GM18526 (cell line): ENCODE data around the gene POLDIP3.

Experiments
- POLR2A ChIP-seq: IDR thresholded peaks from 3 replicates; pipeline ENCODE4 v1.6.1; 2011; ENCODE audit not compliant: insufficient read length; ENCODE audit errors: extremely low read depth

POLDIP3 gene

DNA sequence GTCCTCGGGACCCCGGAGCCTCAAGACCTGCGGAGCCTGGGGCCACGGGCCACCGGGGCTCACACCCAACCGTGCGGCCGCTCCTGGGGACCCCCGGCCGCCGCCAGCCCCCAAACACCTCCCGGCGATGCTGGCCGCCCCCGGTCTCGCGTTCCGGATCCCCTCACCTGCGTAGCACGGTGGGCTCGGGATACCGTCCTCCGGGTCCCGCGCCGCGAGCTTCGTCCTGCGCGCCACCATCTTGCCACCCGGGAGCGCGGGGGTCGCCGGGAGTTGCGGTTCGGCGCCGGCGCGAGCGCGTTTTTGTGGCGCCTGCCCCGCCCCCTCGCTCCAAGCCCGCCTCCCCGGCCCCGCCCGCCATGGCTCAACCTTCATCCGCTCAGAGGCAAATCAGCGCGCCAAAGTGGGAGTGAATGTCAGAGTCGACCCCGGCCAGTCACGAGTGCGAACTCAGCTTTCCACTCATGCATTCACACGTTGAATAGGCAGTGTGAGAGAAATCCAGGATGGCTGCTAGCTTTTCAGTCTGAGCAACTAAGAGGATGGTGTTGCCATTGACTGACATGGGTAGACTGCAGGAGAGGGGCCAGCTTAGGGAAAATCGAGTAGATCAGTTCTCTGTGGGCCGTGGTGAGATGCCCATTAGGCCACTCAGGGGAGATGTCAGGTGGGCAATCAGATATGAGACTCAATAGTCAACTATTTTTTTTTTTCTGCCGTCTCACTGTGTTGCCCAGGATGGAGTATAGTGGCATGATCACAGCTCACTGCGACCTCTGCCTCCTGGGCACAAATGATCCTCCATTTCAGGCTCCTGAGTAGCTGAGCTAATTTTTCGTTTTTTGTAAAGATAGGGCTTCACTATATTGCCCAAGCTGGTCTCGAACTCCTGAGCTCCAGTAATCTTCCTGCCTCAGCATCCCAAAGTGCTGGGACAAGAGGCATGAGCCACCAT, 32.6 kb downstream of the POLDIP3 start:
- TF ChIP-seq POLR2A, result peak; percentile 76

DNA sequence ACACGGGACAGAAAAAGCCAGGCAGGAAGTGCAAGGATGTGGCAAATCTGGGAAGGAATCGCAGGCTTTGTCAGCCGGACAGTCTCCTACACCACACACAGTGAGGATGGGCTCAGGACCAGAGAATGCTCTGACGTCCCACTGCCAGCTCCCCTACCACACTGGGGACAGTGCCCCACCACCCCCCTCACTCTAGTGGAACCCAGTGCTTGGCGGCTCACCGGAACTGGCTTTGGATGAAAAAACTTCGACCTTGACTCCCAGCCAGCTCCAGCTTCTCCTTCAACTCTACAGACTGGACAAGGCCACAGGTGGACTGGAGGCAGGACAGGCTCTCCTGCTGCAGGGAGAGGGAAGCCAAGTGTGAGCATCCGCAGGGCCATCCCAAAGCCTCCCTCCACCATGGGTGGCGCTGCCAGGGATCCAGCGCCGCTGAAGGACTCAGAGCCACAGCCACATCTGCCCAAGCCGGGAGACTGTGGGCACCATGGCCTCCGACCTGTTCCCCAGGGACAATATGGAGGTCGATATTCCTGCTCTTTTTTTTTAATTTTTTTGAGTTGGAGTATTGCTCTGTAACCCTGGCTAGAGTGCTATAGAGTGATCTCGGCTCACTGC, 37.0 kb downstream of the POLDIP3 start:
- no peak for TF ChIP-seq POLR2A

DNA sequence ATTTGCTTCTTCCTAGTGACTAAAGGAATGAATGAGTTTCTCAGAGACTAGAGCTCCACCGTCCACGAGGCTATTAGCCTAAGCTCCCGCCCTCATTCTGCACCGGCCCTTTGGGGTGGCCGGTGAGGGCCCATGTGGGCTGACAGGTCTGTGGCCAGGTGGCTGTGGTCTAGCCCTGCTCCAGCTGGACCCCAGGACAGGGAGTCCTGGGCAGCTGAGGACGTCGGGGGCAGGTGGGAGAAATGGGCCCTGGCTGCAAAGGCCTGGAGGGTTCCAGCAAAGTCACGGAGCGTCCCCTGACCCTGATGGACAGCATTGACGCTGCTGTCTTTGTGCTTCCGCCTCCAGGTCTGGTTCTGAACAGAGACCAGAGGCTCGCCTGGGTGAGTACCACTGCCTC, 48.7 kb downstream of the POLDIP3 start:
- TF ChIP-seq POLR2A, result no peak

DNA sequence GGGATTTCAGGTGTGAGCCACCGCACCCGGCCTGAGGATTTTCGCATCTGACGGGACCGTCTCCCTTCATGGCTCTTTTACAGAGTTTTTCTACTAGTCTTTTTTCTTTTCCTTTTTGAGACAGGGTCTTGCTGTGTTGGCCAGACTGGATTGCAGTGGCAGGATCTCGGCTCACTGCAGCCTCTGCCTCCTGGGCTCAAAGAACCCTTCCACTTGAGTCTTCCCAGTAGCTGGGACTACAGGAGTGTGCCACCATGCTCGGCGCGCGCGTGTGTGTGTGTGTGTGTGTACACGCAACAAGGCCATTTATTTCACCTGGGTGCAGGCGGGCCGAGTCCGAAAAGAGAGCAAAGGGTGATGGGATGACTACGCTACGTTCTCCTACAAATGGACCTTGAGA, 50.0 kb downstream of the POLDIP3 start:
- no peak for TF ChIP-seq POLR2A

DNA sequence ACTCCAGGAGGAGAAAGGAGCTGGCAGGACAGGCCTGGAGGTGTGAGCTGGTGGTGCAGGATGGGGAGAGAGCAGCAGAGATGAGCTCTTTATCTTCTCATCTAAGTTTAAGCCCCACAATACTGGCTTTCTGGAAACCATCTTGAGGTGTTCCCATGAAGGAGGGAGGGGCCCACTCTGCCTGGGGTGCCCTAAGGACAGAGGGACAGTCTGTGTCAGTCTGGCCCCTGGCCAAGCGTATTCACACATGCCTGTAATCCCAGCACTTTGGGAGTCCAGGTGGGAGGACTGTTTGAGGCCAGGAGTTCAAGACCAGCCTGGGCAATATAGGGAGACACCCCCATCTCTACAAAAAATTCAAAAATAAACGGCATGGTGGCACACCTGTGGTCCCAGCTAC, 52.0 kb downstream of the POLDIP3 start:
- no peak for TF ChIP-seq POLR2A

DNA sequence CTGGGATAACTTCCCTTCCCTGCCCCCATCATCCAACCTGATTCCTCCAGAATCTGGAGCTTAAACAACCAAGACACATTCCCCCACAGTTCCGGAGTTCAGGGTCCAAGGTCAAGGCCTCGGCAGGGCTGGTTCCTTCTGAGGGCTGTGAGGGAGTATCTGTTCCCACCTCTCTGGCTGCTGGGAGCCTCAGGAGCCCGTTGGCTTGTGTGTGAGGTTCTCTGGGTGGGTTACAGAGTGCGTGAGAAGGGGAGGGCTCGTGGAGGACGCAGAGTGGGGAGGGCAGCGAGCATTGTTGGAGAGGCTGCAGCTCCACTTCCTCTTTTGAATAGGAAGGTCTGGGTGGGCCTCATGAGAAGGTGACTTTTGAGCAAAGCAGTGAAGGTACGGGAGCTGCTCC, 52.4 kb downstream of the POLDIP3 start:
- no peak for TF ChIP-seq POLR2A

DNA sequence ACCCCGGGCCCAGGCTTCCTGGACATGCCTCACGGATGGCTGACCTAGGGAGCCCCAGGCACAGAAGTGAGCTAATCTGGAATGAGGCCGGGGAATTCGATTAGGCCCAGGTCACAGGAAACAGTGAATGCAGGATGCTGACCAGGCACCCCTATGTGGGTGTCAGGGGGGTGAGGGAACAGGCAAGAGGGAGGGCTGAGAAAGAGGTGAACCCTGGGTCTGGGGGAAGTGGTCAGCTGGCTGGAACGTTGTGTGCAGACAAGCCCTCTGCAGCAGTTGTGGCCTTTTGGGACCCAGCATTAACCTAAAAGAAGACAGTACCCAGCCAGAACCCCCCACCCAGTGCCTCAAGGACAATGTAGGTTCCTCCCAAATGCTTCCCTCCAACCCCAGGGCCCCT, 52.8 kb downstream of the POLDIP3 start:
- no peak for TF ChIP-seq POLR2A

DNA sequence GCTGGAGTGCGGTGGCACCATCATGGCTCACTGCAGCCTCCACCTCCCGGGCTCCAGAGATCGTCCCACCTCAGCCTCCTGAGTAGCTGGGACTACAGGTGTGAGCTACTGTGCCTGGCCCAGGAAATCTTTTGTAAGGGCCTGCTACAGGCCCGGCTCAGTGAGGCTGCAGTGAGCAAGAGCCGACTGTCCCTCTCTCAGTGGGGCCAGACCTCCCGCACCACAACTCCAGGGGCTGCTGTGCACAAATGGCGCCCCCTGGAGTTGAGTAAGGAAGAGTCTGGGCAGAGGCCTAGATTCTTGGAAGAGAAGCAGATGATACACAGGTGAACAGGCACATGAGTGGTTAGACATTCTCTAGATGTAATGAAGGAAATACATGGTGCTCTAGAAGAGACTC, 53.9 kb downstream of the POLDIP3 start:
- no peak for TF ChIP-seq POLR2A

DNA sequence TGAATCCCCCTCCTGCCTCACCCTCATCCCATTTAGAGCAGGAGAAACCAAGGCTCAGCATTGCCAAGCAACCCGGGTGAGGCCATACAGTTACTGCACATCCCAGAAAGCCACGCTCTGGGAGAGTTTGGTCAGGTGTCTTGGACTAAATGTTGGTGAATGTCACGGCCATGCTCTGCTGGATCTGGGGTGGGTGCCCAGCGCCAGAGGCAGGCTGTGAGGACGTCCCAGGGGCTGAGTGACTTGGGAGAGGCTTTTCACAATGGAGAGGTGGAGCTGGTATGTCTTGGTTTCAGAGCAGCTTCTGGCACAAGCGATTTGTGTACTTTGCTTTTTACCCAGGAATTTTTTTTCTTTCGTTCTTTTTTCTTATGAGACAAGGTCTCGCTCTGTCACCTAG, 54.3 kb downstream of the POLDIP3 start:
- no peak for TF ChIP-seq POLR2A

DNA sequence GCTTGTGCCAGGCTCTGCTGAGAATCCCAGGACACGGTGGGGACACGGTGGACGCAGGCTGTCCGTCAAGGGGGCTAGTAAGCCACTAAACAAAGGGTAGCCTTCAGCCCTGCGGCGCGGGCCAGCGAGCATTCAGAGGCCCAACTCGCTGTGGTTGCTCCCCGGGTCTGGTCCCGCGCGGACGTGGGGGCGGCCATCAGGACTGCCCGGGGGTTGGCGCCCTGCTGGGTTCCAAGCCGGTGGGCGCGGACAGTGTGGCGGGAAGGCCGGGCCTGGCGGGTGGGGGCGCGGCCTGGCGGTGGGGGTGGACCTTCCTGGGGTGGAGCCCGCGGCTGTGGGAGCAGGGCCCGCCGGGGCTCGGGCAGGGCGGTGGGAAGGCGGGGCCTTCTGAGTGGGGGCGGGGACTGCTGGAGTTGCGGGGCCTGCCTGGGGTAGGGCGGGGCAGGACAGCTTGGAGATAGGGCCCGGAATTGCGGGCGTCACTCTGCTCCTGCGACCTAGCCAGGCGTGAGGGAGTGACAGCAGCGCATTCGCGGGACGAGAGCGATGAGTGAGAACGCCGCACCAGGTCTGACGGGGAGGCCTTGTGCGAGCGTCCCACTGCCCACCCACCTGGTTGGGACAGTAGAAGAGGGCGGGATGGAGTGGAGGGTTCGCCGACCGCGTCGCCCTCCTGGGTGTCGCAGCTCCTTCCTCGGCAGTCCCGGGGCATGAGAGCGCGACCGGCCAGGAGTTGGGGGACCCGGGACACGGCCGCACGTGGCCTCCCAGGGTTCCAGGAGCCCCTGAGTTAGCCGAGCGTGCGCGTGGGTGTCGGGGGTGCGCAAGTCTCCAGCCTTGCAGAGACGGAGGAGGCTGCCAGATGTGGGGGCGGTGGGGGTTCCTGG, 61.0 kb downstream of the POLDIP3 start, which contains the start of gene SERHL2:
SERHL2 (plus strand) TSS at position 482 of the 887 bp plus-strand sequence; CDS start at position 547, 65 bp downstream.
- no peak for TF ChIP-seq POLR2A

DNA sequence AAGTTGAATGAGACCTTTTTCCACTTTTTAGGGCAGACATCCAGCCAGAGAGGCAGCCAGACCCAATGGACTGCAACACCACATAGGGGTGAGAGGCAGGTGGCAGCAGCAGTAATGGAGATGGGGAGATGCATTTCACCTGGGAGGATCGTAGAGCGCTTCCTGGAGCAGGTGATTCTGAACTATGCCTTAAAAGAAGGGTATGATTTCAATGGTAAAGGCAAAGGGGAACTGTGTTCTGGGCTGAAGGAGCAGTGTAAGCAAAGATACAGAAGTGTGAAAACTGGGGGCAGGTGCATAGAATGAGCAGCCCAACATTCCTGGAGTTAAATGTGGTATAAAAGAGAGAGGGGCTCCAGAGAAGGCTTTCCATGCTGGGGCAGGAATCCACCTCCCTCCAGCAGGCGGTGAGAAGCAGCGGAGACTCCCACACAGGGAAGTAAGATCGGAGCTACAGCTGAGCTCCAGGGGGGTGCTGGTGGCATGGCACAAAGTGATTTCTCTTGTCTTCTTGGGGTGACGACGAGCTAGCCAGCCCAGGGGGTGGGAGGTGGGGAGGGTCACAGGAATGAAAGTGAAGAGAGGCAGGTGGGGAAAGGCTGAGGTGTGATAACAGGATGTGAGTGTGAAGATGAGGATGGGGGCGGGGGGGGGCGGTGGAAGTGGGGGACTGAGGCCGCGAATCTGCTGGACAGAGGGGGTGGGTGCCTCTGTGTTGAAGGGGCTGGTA, 65.2 kb downstream of the POLDIP3 start:
- no peak for TF ChIP-seq POLR2A

DNA sequence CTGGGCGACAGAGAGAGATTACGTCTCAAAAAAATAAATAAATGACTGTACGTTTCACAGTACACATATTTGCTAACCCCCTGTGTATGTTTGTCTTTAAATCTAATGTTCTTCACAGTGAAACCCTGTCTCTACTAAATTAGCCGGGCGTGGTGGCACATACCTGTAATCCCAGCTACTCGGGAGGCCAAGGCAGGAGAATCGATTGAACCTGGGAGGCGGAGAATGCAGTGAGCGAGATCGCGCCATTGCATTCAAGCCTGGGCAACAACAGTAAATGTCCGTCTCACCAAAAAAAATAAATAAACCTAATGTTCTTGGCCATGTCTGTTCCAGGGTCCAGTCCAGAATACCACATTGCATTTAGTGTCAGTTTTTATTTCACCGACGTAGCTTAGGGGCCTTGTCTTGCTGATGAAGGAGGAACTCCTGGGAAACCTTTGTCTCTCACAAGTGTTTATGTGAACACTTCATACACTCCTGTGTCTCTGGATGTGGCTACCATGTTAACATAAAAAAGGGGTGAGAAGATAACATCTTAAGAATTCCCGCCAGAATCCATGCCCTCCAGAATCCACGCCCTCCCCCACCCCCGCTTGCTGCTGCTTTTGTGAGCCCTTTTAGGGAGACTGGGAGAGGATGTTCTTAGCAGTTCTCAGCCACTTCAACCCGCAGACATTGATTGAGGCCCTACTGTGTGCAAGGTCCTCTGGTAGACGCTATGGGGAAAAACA, 65.9 kb downstream of the POLDIP3 start:
- no peak for TF ChIP-seq POLR2A

DNA sequence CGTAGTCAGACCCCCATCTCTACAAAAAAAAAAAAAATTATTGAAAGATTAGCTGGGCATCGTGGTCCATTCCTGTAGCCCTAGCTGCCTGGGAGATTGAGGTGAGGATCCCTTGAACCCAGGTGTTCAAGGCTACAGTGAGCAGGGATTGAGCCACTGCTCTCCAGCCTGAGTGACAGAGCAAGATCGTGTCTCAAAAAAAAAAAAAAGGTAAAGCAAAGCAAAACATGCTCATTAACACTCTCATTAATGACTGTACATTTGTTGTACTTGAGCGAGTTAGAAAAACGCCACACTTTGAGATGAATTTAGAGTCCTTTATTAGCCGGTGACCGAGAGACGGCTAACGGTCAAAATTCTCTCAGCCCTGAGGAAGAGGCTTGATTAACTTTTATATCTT, 67.1 kb downstream of the POLDIP3 start:
- TF ChIP-seq POLR2A, result no peak

DNA sequence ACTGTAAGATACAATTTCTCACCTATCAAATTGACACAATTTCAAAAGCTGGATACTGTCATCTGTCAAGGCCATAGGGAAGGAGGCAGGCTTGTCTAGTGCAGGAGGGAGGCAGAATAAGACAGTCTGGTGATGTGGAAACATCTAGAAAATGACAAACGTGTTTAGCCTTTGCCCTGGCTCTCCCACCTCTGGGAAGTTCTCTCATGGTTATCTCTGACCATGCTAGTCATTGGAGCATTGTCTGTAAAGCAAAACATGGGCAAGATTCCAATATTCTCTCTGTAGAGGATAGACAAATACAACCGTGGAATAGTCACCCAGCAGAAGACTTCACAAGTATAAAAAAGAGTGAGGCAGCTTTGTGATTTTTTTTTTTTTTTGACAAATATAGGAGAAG, 70.0 kb downstream of the POLDIP3 start:
- no peak for TF ChIP-seq POLR2A
